Mesothelial cell of epicardium (in vitro differentiated cells): Measurements from ENCODE around the gene PTGR3. TPM values are rescaled to one million over a fixed set of nuclear protein-coding genes. Genes with fewer than 3 reads are reported as not detected.
A peak's percentile ranks its signal among the peaks of the same experiment; 100 is the strongest.

ENCODE experiments used
- DNase-seq, 2 experiments: peaks; one replicate each; pipeline ENCODE4 v3.0.0; 2021; ENCODE audit warnings: low spot score in 2 of 2; ENCODE audit not compliant: unreplicated experiment in 2 of 2
- H3K27ac Mint-ChIP-seq: 2 replicates; pipeline ENCODE4 v1.8.0; 2021; ENCODE audit warnings: mixed read lengths
- H3K27me3 Mint-ChIP-seq: 2 replicates; pipeline ENCODE4 v1.8.0; 2021; ENCODE audit warnings: low read depth, mixed read lengths
- H3K36me3 Mint-ChIP-seq: 2 replicates; pipeline ENCODE4 v1.8.0; 2021; ENCODE audit warnings: mixed read lengths
- H3K4me1 Mint-ChIP-seq: 2 replicates; pipeline ENCODE4 v1.8.0; 2021; ENCODE audit warnings: mixed read lengths
- H3K4me3 Mint-ChIP-seq: 2 replicates; pipeline ENCODE4 v1.8.0; 2021; ENCODE audit warnings: mild to moderate bottlenecking, moderate library complexity, mixed read lengths
- H3K9me3 Mint-ChIP-seq: 2 replicates; pipeline ENCODE4 v1.8.0; 2021; ENCODE audit warnings: mixed read lengths
- total RNA-seq: library from RNA; stranded (reverse); gene quantifications from 3 replicates; pipeline ENCODE4 v1.2.1, GENCODE V29; 2021
- TF ChIP-seq, protein P1 (sequence below): fragments of 200-600 bp; sonication (generic); IDR thresholded peaks from one replicate; pipeline ENCODE4 v1.5.0; 2021; ENCODE audit warnings: antibody characterized with exemption; ENCODE audit not compliant: unreplicated experiment

PTGR3 gene
- total RNA-seq, 1 donor from 2014 or later: 47.0 TPM

DNA sequence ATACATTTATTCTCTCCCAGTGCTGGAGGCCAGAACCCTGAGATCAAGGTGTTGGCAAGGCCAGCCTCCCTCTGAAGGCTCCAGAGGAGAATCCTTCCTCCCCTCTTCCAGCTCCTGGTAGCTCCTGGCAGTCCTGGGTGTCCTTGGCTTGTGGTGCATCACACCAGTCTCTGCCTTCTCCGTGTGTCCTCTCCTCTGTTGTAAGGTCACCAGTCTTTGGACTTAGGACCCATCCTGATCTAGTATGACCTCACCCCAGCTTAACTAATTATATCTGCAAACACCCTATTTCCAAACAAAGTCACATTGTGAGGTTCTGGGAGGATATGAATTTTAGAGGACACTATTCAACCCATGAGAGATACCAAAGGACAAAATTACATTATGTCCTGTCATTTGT lies 32.8 kb upstream of the PTGR3 start:
- Mint-ChIP-seq H3K4me3 (no peak overlapping the region), H3K27me3 (no peaks in the 10 kb centered on the region), H3K9me3 (peaks cover 9% of the 10 kb centered on the region), H3K4me1 (peaks cover 63% of the 10 kb centered on the region), H3K27ac (no peak overlapping the region), H3K36me3 (peaks cover 27% of the 10 kb centered on the region)
- TF ChIP-seq, protein P1, sequence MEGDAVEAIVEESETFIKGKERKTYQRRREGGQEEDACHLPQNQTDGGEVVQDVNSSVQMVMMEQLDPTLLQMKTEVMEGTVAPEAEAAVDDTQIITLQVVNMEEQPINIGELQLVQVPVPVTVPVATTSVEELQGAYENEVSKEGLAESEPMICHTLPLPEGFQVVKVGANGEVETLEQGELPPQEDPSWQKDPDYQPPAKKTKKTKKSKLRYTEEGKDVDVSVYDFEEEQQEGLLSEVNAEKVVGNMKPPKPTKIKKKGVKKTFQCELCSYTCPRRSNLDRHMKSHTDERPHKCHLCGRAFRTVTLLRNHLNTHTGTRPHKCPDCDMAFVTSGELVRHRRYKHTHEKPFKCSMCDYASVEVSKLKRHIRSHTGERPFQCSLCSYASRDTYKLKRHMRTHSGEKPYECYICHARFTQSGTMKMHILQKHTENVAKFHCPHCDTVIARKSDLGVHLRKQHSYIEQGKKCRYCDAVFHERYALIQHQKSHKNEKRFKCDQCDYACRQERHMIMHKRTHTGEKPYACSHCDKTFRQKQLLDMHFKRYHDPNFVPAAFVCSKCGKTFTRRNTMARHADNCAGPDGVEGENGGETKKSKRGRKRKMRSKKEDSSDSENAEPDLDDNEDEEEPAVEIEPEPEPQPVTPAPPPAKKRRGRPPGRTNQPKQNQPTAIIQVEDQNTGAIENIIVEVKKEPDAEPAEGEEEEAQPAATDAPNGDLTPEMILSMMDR: no peak
- no peak for DNase-seq

DNA sequence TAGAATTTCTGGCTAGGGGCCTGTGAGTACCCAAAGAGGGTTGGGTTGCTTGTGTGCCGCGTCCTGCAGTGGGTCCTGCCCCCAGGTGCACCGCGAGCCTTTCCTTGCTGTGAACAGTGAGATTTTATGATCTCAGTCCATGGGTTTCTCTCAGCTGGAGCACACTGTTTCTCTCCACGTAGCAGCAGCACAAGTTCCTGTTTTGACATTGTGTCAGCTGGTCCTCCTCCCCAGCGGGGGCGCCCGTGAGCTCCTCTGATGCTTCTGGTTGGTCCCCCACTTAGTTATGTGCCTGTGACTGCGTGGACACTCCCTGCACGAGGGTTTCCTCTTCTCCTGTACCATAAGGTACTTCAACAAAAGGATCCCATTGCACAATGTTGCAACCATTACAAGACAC lies 31.5 kb upstream of the PTGR3 start:
- H3K9me3 Mint-ChIP-seq: peaks cover 9% of the 10 kb centered on the region
- H3K27ac Mint-ChIP-seq: no peak overlapping the region
- no peak overlapping the region for H3K4me3 Mint-ChIP-seq
- H3K36me3 Mint-ChIP-seq: peaks cover 29% of the 10 kb centered on the region
- DNase-seq: no peak
- H3K27me3 Mint-ChIP-seq: no peaks in the 10 kb centered on the region
- H3K4me1 Mint-ChIP-seq: peaks cover 53% of the 10 kb centered on the region
- TF ChIP-seq, protein P1: no peak

DNA sequence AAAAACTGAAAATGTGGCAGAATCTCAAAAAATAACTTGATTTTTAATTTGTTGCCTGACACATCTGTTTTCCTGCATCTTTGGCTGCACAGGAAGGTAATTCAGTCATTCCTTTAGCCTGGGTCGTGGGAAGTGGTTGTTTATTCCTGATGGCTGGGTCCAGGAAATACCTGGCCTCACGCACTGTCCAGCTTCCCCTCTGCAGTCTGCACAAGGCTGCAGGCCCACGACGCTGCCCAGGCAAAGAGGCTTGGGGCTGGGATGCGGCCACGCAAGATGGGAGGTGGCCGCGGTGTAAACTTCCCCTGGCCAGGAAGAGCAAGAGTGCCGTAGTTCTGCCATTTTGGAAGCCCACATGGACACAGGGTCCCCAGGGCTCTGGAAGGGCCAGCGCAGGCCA lies 29.8 kb upstream of the PTGR3 start:
- Mint-ChIP-seq H3K4me1 (peaks cover 53% of the 10 kb centered on the region), H3K27me3 (no peaks in the 10 kb centered on the region), H3K4me3 (no peak overlapping the region), H3K9me3 (peaks cover 9% of the 10 kb centered on the region), H3K27ac (no peak overlapping the region), H3K36me3 (peaks cover 29% of the 10 kb centered on the region)
- no peak for DNase-seq
- TF ChIP-seq, protein P1: no peak

GRCh38 chr18:75238100-75238499 lies 29.2 kb upstream of the PTGR3 start:
- H3K27me3 Mint-ChIP-seq: no peaks in the 10 kb centered on the region
- H3K27ac Mint-ChIP-seq: peak overlapping the region; percentile 54
- no peak for DNase-seq
- H3K4me3 Mint-ChIP-seq: no peak overlapping the region
- H3K36me3 Mint-ChIP-seq: peaks cover 29% of the 10 kb centered on the region
- TF ChIP-seq, protein P1: no peak
- H3K4me1 Mint-ChIP-seq: peaks cover 53% of the 10 kb centered on the region
- peaks cover 9% of the 10 kb centered on the region for H3K9me3 Mint-ChIP-seq

DNA sequence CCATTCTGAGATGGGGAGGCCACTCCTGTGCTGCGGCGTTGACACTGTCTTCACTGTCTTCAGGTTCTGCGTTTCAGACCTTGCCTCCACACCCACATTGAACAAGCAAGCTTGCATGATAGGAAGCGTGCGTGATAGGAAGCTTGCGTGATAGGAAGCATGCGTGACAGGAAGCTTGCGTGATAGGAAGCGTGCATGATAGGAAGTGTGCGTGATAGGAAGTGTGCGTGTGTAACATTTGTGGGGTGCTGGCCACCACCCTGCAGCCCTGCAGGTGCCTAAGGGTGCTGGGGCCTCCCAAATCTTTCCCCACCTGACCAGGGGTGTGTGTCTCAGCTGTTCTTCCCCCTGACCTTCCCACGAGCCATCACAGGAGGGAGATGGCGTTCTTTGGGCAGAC lies 27.0 kb upstream of the PTGR3 start:
- H3K4me3 Mint-ChIP-seq: no peak overlapping the region
- no peak overlapping the region for H3K27ac Mint-ChIP-seq
- DNase-seq: no peak
- H3K9me3 Mint-ChIP-seq: peaks cover 5% of the 10 kb centered on the region
- TF ChIP-seq, protein P1: no peak
- H3K27me3 Mint-ChIP-seq: no peaks in the 10 kb centered on the region
- H3K4me1 Mint-ChIP-seq: peaks cover 53% of the 10 kb centered on the region
- peaks cover 19% of the 10 kb centered on the region for H3K36me3 Mint-ChIP-seq

DNA sequence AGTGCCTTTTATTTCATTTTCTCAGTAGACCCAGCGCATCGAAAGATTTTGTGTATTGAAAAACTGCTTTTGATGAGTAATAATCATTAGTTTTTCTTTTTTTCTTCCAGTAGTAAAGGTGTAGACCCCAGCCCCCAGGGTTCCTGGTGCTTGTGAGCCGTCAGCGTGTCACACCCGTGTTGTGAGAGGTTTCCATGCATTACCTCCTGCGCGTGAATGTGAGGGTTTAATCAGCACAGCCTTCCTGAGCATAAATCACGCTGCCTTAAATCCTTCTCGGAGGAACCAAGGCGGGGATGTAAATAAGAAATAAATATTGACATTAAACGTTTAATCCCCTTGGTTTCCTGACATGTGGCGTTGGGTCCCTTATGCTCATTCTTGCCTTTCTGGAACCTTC lies 26.0 kb upstream of the PTGR3 start:
- TF ChIP-seq, protein P1: no peak
- no peak for DNase-seq
- H3K9me3 Mint-ChIP-seq: peaks cover 5% of the 10 kb centered on the region
- no peaks in the 10 kb centered on the region for H3K27me3 Mint-ChIP-seq
- peaks cover 59% of the 10 kb centered on the region for H3K4me1 Mint-ChIP-seq
- H3K4me3 Mint-ChIP-seq: no peak overlapping the region
- H3K27ac Mint-ChIP-seq: peak overlapping the region; percentile 67
- peaks cover 19% of the 10 kb centered on the region for H3K36me3 Mint-ChIP-seq
